CD4-positive, alpha-beta T cell treated with Interferon gamma for 1 hour (primary cell): ENCODE measurements around the gene MAGOH.

Source experiments
- DNase-seq: peaks from one replicate; pipeline ENCODE4 v3.0.0-alpha.2; 2020

Gene MAGOH

GRCh38 chr1:53183095-53183990 lies 55.0 kb downstream of the MAGOH start:
- no peak for DNase-seq

- no peak for DNase-seq
Measured at GRCh38 chr1:53182716-53183094, 55.6 kb downstream of the MAGOH start.

DNA sequence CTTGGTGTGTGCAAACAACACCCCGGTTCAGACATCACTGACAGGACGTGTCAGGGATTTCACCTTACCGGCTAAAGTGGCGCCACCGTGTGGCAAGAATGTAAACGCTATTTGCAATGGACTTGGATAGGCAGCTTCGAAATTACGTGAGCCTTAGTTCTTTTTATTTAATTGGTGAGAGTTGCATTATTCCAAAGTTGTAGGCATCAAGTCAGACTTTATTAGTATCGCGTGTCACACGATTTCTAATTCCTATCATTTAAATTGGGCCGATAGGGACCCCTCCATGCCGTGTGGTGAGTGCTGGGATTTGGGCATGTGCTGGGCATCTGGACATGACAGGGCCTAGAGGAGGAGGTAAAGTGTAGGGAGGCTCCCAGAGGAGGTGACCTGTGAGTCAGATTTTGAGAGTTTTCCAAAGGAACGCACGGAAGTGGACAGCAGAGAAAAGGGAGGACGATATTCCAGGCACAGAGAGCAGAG lies 56.2 kb downstream of the MAGOH start:
- DNase-seq: peak; percentile 74

DNA sequence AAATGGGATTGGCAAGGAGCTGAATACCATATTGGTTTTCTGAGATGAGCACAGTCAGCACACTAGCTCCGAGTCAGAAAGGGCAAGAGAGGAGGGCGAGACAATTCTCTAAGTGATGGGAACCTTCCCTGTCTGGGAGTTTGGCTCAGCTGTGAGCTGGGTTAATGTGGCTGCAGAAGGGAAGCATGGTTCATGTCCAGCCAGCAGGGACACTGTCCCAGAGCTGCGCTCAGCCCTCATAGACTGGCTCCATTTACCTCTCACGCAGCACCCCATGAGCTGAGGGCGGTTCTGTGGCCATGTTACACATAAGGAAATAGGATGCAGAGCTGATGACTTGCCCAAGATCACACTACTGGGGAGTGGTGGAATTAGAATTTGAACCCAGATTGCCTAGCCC lies 57.4 kb downstream of the MAGOH start:
- DNase-seq: no peak

DNA sequence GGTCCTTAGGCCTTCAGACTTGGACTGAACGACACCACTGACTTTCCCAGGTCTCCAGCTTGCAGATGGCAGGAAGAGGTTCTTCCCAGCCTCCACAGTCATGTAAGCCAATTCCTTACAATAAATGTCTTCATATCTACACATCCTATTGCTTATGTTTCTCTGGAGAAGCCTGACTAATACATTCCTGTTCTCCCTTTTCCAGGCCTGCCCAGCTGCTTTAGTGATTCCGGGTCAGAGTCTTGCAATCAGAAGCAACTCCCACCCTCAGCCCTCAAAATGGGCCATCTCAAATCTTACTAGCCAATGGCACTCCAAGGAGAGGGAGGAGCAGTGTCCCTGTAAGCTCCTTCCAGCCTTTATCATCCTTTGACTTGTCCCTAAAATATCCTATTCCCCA lies 58.1 kb downstream of the MAGOH start:
- DNase-seq: no peak
